HepG2 (cell line): ENCODE data around the gene NOL4L. TPM values are rescaled to one million over a fixed set of nuclear protein-coding genes. Genes with fewer than 3 reads are reported as not detected.

ENCODE experiments used
- KDM6A ChIP-seq: IDR thresholded peaks from 2 replicates; pipeline ENCODE4 v1.6.1; 2016; ENCODE audit warnings: low read depth
- KLF11 ChIP-seq: IDR thresholded peaks from 2 replicates; pipeline ENCODE4 v1.6.1; 2016; ENCODE audit warnings: missing compliant biosample characterization
- NFRKB ChIP-seq: fragments of 450-650 bp; IDR thresholded peaks from 2 replicates; pipeline ENCODE4 v1.6.1; 2017
- PAX8 ChIP-seq: sonication (generic); formaldehyde crosslinking; IDR thresholded peaks from 2 replicates; pipeline ENCODE4 v1.8.0; 2022; ENCODE audit warnings: mild to moderate bottlenecking, missing genetic modification reagents, borderline replicate concordance
- POLR2AphosphoS5 ChIP-seq: IDR thresholded peaks from 2 replicates; pipeline ENCODE4 v1.6.1; 2012; ENCODE audit warnings: low read depth, low read length
- RBM22 ChIP-seq: fragments of 200-400 bp; formaldehyde crosslinking; optimal IDR thresholded peaks from 2 replicates; pipeline ENCODE3; 2017; ENCODE audit warnings: mild to moderate bottlenecking, low read length, moderate library complexity
- SNRNP70 ChIP-seq: fragments of 200-400 bp; formaldehyde crosslinking; IDR thresholded peaks from 2 replicates; pipeline ENCODE4 v1.6.1; 2017; ENCODE audit warnings: mild to moderate bottlenecking, low read depth, low read length, moderate library complexity
- TCF7 ChIP-seq: sonication (generic); IDR thresholded peaks from 2 replicates; pipeline ENCODE4 v1.6.1; 2016; ENCODE audit warnings: antibody characterized with exemption, low read depth
- ZBTB3 ChIP-seq: sonication (generic); formaldehyde crosslinking; IDR thresholded peaks from 2 replicates; pipeline ENCODE4 v1.4.0; 2020; ENCODE audit warnings: low read depth, mild to moderate bottlenecking, moderate library complexity, missing genetic modification reagents, borderline replicate concordance
- ZBTB42 ChIP-seq: sonication (generic); formaldehyde crosslinking; IDR thresholded peaks from 2 replicates; pipeline ENCODE4 v1.5.0; 2020; ENCODE audit warnings: mild to moderate bottlenecking, missing genetic modification reagents
- ZFP36 ChIP-seq: fragments of 150-350 bp; IDR thresholded peaks from 2 replicates; pipeline ENCODE4 v1.6.1; 2018; ENCODE audit warnings: borderline replicate concordance, low read length, low read depth; ENCODE audit not compliant: partially characterized antibody
- ZFP82 ChIP-seq: sonication (generic); formaldehyde crosslinking; IDR thresholded peaks from 2 replicates; pipeline ENCODE4 v1.5.1; 2020; ENCODE audit warnings: mild to moderate bottlenecking, missing genetic modification reagents, borderline replicate concordance
- ZNF570 ChIP-seq: sonication (generic); formaldehyde crosslinking; IDR thresholded peaks from 2 replicates; pipeline ENCODE4 v1.4.0; 2020; ENCODE audit warnings: mild to moderate bottlenecking, missing genetic modification reagents, borderline replicate concordance
- polyA plus RNA-seq, 8 experiments: library from polyadenylated mRNA; depleted of rRNA in 3 of 8; stranded (reverse) in 7 of 8; unstranded in 1 of 8; fragments of >200 nt; fragmentation: Illumina TruSeq in 4 of 8; extraction: Trizol in 4 of 8; gene quantifications; 2 replicates each; pipeline versions ENCODE4 v1.2.1 to v1.2.3, GENCODE V29; 2011 to 2016; ENCODE audit warnings: low read depth in 4 of 8, missing spikeins in 1 of 8, mixed read lengths in 1 of 8; ENCODE audit not compliant: insufficient read depth in 1 of 8
- total RNA-seq, 5 experiments: library from RNA; depleted of rRNA; stranded (reverse); fragments of >200 nt; fragmentation: Illumina TruSeq; extraction: Trizol; gene quantifications; 2 replicates each; pipeline ENCODE4 v1.2.3, GENCODE V29; 2016; ENCODE audit warnings: low read depth in 1 of 5
- TF ChIP-seq, protein P1 (sequence below): IDR thresholded peaks from 2 replicates; pipeline ENCODE4 v1.6.1; 2012; ENCODE audit warnings: inconsistent platforms
- TF ChIP-seq, protein P2 (sequence below): sonication (generic); formaldehyde crosslinking; IDR thresholded peaks from 2 replicates; pipeline ENCODE4 v1.5.1; 2020; ENCODE audit warnings: missing genetic modification reagents, mild to moderate bottlenecking, borderline replicate concordance

The NOL4L gene
- total and polyA plus RNA-seq, 2 of the 13 experiments (the other 11 are each of a cell fraction or from before 2014, with no cell fraction given) = 16.6 to 35.4 TPM

DNA sequence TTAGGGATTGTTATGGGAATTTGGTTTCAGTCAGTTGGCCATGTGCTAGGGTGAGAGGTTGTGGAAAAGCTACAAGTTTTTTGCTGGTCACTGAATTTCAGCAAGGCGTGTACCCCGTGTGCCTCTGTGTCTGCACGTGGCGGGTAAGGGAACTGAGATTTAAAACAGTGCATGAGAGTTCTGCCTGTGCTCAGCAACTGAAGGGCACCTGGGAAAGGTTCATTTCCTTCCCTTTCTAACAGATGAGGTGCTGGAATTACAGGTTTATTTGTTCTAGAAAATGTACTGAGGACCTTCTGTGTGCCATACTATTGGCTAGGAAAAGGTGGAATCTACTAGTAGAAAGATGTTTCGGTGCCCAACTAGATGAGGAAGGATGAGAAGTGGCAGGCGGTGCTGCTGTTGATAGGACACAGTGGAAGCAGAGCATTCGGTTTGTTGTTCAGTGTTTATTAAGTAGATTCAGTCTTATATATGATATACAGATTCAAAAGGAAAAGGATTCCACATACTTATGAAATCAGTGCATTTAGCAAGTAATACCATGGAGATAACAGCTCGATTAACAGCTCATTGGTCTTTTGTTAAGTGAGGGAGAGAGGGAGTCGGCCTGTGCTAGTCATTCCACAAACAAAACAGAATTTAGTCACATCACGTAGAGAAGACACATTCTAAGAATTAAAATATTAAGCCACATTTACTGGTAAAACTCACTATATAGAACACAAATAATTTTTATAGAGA lies 142.3 kb downstream of the NOL4L start (continued):
- TF ChIP-seq TCF7 (no peak), ZFP36 (no peak), KLF11 (CRISPR knock-in tag) (0 out of 2 replicates have a peak, but pooled peaks have one; percentile 46), ZFP82 (CRISPR knock-in tag) (no peak), SNRNP70 (no peak), KDM6A (no peak), ZBTB42 (CRISPR knock-in tag) (no peak), ZBTB3 (CRISPR knock-in tag) (no peak), ZNF570 (CRISPR knock-in tag) (no peak), RBM22 (peak; percentile 96), POLR2AphosphoS5 (peak; percentile 36; the same call in 1 of the 2 replicates), NFRKB (no peak), PAX8 (CRISPR knock-in tag) (no peak)
- TF ChIP-seq, protein P1, sequence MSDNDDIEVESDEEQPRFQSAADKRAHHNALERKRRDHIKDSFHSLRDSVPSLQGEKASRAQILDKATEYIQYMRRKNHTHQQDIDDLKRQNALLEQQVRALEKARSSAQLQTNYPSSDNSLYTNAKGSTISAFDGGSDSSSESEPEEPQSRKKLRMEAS = no peak
- TF ChIP-seq, protein P2, sequence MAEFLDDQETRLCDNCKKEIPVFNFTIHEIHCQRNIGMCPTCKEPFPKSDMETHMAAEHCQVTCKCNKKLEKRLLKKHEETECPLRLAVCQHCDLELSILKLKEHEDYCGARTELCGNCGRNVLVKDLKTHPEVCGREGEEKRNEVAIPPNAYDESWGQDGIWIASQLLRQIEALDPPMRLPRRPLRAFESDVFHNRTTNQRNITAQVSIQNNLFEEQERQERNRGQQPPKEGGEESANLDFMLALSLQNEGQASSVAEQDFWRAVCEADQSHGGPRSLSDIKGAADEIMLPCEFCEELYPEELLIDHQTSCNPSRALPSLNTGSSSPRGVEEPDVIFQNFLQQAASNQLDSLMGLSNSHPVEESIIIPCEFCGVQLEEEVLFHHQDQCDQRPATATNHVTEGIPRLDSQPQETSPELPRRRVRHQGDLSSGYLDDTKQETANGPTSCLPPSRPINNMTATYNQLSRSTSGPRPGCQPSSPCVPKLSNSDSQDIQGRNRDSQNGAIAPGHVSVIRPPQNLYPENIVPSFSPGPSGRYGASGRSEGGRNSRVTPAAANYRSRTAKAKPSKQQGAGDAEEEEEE = no peak
